Hepatocyte (in vitro differentiated cells): ENCODE measurements around the gene AHSG.

Source experiments
- EZH2 ChIP-seq: fragments of 200-600 bp; sonication (generic); IDR thresholded peaks from 2 replicates; pipeline ENCODE4 v1.6.1; 2016; ENCODE audit warnings: antibody characterized with exemption, mild to moderate bottlenecking, borderline replicate concordance
- EZH2phosphoT487 ChIP-seq: fragments of 200-600 bp; sonication (generic); IDR thresholded peaks from one replicate; pipeline ENCODE4 v1.6.1; 2018; ENCODE audit warnings: antibody characterized with exemption, mild to moderate bottlenecking, low read depth, moderate library complexity; ENCODE audit not compliant: unreplicated experiment, severe bottlenecking

DNA sequence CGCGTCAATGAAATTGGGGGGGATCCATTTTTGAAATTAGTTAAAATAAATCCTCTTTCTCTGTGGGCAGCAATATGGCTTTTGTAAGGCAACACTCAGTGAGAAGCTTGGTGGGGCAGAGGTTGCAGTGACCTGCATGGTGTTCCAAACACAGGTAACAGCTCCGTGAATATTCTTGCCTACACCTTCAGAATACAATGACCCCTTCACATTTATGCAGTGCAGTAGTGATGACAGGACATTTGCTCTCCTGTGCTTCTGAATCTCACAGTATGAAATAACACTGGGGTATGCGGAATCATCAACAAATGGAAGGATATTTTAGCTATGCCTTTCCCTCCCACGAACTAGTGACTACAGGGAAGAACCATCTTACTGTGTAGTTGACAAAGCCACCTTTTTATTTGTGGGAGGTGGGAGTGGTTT lies 6.9 kb downstream of the AHSG start:
- no peak for TF ChIP-seq EZH2phosphoT487
- TF ChIP-seq EZH2, result no peak
